Activated CD8-positive, alpha-beta memory T cell treated with anti-CD3 and anti-CD28 coated beads for 1 hour (primary cell): ENCODE data around the gene VPS36.
"Not testable (repeated sequence)": the region's sequence is repeated elsewhere in the genome, so short reads cannot be mapped to it uniquely, and the experiment has no call there.

ENCODE experiments used
- DNase-seq, 2 donors: peaks; one replicate each; pipeline ENCODE4 v3.0.0-alpha.2; 2020; ENCODE audit warnings: low read depth in 1 of 2; ENCODE audit errors: extremely low read depth in 1 of 2

VPS36 gene, protein sequence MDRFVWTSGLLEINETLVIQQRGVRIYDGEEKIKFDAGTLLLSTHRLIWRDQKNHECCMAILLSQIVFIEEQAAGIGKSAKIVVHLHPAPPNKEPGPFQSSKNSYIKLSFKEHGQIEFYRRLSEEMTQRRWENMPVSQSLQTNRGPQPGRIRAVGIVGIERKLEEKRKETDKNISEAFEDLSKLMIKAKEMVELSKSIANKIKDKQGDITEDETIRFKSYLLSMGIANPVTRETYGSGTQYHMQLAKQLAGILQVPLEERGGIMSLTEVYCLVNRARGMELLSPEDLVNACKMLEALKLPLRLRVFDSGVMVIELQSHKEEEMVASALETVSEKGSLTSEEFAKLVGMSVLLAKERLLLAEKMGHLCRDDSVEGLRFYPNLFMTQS

DNA sequence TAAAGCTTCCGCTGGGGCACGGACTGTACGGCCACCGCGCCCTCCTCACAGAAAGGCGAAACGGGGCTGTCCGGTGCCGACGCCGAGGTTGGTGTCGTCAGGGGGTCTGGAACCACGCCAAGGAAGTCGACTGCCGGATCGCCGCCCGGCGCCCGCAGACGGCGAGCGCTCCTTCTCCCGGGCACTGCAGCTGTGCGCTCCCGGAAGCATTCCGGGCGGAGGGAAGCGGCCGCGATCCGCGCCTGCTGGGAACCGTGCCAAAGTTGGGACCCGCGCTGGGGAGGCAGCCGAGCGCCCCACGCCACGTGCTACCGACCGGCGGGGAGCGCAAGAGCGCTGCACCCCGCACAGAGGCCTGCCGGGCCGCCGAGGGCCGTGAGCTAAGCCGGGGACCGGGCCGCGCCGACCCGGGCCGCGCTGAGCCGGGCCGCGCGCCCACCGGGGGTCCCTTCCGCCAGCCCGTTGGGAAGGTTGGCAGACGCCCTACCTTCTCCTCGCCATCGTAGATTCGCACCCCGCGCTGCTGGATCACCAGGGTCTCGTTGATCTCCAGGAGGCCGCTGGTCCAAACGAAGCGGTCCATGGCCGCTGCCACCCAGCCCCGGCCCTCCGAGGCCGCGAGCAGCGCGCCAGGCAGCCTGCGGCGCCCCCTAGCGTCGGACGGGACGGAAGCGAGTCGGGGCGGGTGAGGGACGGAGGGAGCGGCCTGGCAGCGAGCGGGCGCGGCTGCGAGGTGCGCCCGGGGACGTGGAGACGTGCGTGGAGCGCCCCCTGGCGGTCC is at the start of gene VPS36:
VPS36 (minus strand) TSS at position 623 of the 781 bp plus-strand sequence; CDS start at position 583, 40 bp downstream.
- DNase-seq, result peak; percentile 79 to 93

DNA sequence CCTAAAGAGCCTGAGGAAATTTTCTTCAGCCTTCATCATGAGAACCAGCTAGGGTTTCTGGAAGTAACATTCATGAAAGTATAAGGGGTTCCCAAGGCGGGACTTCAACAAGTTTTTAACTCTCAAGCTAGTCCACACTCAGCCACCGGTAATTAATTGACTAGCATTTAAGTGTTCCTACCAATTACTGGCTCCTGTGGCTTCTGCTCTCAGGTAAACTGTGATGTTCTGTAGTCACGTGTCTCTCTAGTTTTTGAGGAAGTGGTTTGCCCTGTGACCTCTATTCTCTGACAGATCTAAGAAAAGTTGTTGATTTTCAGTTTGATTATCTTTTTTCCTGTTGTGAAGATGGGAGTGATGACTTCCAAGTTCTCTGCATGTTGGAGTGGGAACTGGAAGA is 47.5 kb upstream of the VPS36 start:
- not testable (repeated sequence) for DNase-seq

DNA sequence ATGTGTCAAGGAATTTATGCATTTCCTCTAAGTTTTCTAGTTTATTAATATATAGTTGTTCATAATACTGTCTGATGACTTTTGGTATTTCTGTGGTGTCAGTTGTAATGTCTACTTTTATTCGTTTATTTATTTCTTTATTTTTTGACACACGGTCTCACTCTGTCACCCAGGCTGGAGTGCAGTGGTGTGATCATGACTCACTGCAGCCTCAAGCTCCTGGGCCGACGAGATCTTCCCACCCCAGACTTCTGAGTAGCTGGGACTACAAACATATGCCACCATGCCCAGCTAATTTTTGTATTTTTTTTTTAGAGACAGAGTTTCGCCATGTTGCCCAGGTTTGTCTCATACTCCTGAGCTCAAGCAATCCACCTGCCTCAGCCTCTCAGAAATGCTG is 43.8 kb upstream of the VPS36 start:
- not testable (repeated sequence) for DNase-seq

DNA sequence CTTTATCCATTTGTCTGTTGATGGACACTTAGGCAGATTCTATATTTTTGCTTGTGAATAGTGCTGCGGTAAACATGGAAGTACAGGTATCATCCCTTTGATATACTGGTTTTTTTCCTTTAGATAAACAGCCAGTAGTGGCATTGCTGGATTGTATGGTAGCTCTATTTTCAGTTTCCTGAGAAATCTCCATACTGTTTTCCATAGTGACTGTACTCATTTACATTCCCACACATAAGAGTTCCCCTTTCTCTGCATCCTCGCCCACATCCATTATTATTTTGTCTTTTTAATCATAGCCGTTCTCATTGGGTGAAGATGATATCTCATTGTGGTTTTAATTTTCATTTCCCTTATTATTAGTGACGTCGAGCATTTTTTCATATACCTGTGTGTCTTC is 40.6 kb upstream of the VPS36 start:
- DNase-seq, result not testable (repeated sequence)

DNA sequence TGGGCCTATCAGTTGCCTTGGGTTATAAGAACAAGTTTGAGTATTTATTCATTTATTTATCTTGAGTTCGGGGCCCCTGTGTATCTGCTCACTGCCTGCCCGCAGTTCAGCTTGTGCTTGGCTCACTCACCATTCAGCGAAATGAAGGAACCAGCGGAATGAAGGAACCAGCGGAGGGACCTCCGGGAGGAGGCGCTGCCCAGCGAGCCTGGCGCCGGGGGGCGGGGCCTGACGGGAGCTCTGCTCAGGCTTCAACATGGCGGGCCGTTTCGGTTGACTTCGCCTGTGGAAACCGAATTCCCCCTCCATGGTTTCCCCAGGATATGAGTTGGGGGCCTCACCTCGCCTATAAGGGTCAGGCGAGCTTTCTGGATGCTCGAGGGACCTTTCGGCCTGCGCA is 38.3 kb upstream of the VPS36 start:
- DNase-seq, result not testable (repeated sequence)

DNA sequence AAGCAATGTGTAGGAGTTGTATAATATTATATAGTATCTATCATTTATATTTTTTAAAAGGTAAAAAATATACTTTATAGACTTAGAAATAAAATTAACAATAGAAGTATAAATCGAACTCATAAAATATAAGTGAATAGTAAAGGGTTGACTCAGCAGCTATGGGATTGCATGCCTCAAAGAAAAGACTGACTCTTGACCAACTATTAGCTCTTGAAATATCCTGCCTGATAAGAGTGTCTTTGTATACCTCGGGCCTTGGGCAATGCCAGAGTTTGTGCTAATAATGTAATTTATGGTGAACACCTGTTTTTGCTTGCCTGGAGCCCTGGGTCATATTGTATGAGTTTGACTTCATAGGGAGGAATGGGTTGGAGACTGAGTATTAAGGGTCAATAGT is 36.6 kb upstream of the VPS36 start:
- not testable (repeated sequence) for DNase-seq

DNA sequence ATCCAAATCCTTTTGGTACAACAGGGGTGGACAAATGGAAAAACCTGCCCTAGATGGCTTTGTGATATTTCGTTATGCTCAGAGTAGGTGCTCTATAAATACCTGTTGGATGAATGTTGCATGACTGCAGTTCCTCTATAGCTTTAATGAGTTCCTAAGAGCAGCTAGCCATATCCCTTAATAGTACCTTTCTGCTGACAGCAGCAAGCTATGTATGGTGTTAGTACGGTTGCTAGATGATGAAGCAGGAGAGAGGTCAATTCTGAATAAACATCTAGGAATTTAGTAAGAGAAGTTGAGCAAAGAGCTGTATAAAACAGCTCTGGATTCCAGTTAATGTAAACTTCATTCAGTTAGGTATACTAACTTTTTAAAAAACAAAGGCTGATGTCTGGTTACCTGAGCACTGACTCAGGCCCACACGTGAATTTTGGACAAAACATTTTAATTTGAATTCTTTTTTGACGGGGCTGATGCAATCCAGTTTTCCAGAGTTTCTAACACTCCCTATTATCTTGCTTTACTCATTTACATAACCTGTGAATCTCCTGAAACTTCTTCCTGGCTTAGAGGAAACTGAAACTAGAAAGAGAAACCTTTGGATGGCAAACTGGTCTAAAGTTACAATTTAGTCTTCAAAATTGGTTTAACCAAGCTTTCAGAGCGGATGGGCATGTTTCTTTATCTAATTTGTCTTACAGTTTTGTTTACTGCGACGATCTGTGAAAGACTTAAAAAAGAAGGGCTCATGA is 30.4 kb upstream of the VPS36 start:
- not testable (repeated sequence) for DNase-seq

DNA sequence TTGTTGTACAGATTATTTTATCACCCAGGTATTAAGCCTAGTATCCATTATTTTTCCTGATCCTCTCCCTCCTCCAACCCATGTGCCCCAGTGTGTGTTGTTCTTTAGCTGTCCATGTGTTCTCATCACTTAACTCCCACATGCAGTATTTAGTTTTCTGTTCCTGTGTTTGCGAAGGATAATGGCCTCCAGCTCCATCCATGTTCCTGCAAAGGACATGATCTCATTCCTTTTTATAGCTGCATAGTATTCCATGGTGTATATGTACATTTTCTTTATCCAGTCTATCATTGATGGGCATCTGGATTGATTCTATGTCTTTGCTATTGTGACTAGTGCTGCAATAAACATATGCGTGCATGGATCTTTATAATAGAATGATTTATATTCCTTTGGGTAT is 18.1 kb upstream of the VPS36 start:
- DNase-seq, result not testable (repeated sequence)

DNA sequence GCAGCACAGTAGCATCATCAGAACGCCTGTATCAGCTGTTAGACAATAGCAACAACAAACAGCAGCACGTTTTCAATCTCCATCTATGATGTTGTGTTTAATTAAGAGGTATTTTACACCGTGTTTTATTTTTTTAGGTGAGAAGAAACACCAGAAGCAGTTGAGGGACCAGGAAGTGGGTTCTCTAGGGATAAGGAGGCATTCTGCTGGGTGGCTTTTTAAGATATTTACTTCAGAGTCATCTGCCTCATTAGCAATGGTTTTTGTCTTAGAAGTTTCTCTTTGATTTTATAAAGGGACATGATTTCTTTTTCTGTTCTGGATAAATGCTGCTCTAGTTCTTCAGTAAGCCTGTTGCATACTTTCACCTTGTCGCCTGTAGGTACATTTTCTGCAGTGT is 13.1 kb upstream of the VPS36 start:
- DNase-seq, result no peak

DNA sequence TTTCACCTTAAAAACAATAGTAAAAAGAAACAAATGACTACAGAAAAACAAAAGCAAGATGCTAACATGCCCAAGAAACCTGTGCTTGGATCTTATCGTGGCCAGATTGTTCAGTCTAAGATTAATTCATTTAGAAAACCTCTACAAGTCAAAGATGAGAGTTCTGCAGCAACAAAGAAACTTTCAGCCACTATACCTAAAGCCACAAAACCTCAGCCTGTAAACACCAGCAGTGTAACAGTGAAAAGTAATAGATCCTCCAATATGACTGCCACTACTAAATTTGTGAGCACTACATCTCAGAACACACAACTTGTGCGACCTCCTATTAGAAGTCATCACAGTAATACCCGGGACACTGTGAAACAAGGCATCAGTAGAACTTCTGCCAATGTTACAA is 10.8 kb upstream of the VPS36 start:
- no peak for DNase-seq

DNA sequence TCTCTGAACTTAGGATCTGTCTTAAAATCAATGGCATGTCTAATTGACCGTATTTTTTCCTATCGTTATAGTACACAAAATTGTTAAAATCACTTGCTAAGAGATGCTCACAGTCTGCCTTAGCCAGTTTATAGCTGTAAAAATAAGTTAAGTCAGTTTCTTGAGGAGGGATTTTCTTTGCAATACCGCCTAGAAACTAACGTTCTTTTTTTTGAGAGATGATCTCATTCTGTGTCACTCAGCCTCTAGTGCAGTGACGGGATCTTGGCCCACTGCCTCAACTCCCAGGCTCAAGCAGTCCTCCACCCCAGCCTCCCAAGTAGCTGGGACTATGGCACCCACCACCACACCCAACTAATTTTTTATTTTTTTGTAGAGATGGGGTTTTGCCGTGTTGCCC is 9.2 kb upstream of the VPS36 start:
- no peak for DNase-seq

DNA sequence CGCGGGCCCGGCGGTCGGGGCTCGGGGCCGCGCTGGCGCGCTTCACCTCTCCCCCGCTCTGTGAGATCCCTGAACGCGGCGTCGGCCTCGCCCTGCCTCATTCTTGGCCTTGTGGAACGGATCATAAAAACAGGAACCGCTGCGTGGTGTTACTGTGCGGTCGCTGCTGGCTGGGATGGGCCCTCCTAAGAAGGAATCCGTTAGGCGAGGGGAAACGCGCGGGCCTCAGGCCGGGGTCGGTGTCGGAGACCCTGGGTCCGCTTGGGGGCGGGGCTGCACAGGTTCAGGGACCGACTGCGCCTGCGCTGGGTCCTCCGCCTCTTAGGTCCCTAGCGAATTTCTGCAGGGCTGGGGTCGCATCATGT is 5.2 kb upstream of the VPS36 start:
- peak; percentile 24 to 66 for DNase-seq

DNA sequence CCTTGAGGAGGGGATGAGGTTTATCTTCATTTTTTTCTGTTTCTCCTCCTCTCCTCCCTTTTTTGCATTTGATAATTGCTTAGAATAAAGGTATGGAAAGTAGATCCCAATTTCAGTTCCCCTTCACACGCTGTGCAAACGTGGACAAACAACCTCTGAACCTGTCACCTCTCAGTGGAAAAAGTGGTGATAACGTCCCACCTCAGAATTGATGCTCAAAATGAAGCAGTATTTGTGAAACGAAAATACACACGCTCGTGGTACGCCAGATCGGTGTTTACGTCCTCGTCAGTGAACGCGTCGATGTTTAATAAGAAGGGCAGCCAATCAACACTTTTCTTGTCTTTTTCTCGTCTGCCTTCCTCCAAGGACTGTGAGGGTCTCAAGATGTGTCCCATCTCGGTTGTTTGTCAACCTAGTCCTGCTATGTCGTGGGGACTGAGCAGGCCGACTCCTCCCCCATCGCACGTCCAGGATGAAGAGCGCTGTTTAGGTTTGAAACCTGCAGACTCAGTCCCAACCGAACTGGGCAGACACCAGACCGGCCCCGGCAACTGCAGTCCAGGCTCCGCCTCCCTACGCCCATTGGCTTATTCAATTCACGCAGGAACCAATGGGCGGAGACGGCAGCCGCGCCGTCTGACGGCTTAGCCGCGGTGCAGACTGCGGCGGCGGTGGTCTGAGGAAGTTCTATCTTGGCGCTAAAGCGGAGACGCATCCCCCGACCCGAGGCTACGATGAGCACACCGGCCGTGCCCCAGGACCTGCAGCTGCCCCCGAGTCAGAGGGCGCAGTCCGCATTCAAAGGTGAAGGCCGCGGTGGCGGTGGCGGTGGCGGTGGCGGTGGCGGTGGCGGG is 4.6 kb upstream of the VPS36 start, which contains the start of gene CKAP2:
CKAP2 (plus strand) TSS at position 659 of the 857 bp plus-strand sequence; CDS start at position 738, 79 bp downstream.
- DNase-seq, result peak; percentile 83 to 86

DNA sequence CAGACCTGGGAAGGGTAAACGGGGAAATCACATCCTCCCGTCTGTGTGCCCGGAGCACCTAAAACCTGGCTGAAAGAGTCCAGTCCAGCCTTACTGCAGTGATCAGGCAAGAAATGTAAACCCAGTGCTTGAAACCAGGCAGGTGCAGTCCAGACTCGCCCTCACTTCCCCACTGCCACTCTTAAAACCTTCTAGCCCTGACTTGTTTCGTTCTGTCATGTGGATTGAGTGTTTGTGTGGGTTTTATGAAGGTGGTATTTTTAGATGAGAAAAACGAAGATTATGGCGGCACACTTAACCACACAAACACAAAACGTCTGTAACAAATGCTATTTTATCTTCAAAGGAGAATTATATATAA is 4.0 kb upstream of the VPS36 start:
- DNase-seq, result no peak

DNA sequence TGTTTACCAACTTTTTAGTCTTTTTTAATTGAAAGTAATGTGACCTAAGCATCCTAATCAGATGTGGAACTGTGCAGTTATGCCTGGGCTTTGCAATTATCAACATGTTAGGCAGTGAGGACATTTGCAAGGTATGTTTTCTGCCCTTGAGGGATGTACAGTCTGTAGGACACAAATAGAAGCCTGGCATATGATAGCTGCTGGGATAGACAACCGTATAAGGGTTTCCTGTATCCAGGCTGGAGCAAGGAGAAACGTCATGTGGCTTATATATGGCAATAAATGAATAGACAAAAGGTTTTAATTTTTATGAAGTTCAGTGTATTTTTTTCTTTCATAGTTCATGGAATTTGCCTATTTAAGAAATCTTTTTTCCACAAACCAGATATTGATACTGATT is 2.0 kb upstream of the VPS36 start:
- no peak for DNase-seq

DNA sequence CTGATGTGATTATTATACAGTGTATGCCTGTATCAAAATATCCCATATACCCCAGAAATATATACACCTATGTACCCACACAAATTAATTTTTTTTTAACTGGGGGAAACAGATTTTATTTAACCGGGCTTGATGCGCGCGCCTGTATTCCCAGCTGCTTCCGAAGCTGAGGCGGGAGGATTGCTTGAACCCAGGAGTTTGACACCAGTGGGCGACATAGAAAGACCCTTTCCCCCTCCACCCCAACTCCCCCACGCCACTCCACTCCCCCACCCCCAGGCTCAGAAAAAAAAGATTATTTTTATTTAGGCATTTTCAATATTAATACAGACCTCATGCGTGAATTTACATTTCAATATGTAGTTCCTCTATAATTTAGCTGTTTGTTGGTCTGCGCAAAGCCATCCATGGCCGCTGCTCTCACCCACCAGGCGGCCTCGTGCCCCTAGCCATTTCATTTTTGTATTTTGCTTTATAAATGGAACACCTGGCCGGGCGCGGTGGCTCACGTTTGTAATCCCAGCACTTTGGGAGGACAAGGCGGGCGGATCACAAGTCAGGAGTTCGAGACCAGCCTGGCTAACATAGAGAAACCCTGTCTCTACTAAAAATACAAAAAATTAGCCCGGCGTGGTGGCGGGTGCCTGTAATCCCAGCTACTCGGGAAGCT is 836 bp upstream of the VPS36 start:
- DNase-seq, result no peak

DNA sequence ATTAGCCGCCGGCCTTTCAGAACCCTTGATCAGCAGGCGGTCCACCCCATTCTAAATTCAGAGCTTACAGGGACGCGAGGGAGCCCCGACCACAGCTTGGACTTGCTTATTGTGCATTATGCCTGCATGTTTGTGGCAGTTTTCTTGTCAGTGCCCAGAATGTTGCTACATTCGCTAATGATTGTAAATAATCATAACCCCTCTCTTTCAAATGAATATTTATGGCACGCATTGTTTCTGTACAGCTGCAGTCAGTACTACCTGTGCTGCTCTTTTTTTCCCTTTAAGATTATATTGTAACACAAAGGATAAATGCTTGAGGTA is 321 bp upstream of the VPS36 start:
- DNase-seq, result no peak

DNA sequence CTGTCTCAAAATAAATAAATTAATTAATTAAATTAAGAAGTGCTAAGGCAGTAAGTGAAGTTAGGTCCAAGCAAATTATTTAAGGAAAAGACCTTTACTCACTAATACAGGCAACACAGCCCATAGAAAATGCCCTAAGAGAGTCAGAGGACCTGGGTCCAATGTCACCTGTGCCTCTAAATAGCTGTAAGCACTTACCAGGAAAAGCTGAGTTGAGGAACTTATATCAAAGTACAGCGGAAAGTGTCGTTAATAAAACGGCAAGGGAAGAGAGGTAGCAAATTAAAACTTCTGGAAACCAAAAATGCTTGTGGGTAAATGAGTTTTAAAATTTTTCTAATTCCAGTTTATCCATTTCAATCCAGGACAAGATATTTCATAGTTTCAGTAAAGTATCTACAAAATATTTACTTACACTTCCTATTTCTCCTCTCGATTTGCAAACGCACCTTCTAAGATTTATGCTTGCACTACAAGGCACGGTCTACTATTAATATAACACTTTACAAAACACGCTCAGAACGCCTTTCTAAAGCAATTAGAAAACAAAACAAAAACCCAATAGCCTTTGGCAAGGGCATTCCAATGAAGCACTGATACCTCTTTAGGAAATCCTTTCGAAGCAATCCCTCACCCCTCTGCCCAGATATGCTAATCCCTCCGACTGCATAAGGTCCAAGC is 963 bp downstream of the VPS36 start:
- no peak for DNase-seq

DNA sequence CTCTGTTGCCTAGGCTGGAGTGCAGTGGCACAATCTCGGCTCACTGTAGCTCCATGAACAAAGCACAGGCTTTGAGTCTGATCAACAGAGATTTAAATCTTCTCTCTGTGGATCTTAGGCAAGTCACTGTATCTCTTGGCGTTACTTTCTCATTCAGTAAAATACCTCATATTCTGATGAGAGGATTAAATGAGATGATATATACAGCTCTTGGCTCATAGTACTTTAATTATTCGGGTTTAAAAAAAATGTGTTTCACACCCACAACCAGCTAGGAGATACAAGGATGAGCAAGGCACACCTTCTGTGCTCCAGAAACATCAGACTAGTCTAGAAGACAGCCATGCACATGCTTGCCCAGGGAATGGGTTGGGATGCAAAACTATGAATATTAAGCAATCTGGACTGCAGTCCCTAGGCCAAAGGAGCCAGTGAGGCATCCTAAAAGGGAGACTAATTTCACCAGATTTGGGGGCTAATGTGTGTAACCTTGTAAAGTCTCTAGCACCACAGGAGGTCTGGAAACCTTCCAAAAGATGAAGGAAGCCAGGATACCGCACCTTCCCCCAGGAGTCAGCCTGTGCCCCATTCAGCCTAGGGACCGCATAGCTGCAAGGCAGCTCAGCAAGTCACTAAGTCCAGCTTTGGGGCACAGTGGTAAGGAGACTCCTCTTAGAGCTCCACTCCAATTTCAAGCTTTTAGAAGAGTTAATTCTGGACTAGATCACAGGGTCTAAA is 2.5 kb downstream of the VPS36 start:
- DNase-seq, result no peak
